HG03025 (cell line): Measurements from ENCODE around the gene NOTCH3.

Experiments
- ATAC-seq: cut with Tn5 transposase; IDR thresholded peaks from one replicate; pipeline ENCODE4 v1.9.1; 2021; ENCODE audit warnings: mild to moderate bottlenecking, moderate library complexity; ENCODE audit not compliant: unreplicated experiment, low FRiP score

NOTCH3 gene

GRCh38 chr19:15237759-15238638 is 37.2 kb upstream of the NOTCH3 start:
- no peak for ATAC-seq

GRCh38 chr19:15236886-15237285 is 36.1 kb upstream of the NOTCH3 start:
- no peak for ATAC-seq

- no peak for ATAC-seq
Observed at GRCh38 chr19:15235781-15236180, 35.0 kb upstream of the NOTCH3 start.

GRCh38 chr19:15234431-15235130 is 33.8 kb upstream of the NOTCH3 start:
- no peak for ATAC-seq

GRCh38 chr19:15231271-15231670 is 30.5 kb upstream of the NOTCH3 start:
- no peak for ATAC-seq

- ATAC-seq = no peak
Observed at GRCh38 chr19:15227261-15227660, 26.5 kb upstream of the NOTCH3 start.

- no peak for ATAC-seq
Observed at GRCh38 chr19:15225760-15226159, 25.0 kb upstream of the NOTCH3 start.

- ATAC-seq = no peak
Observed at GRCh38 chr19:15223649-15224361, 23.0 kb upstream of the NOTCH3 start.

GRCh38 chr19:15222738-15223648 is 22.2 kb upstream of the NOTCH3 start:
- no peak for ATAC-seq

- ATAC-seq = no peak
Observed at GRCh38 chr19:15220833-15221232, 20.0 kb upstream of the NOTCH3 start.

- no peak for ATAC-seq
Observed at GRCh38 chr19:15218501-15218900, 17.7 kb upstream of the NOTCH3 start.

- no peak for ATAC-seq
Observed at GRCh38 chr19:15216363-15216762, 15.6 kb upstream of the NOTCH3 start.

- ATAC-seq = no peak
Observed at GRCh38 chr19:15213715-15214381, 13.1 kb upstream of the NOTCH3 start.

- ATAC-seq = no peak
Observed at GRCh38 chr19:15212711-15213110, 11.9 kb upstream of the NOTCH3 start.

GRCh38 chr19:15210323-15210781 is 9.6 kb upstream of the NOTCH3 start:
- ATAC-seq = no peak

GRCh38 chr19:15201374-15202023 is 704 bp upstream of the NOTCH3 start:
- ATAC-seq = no peak

- no peak for ATAC-seq
Observed at GRCh38 chr19:15199661-15200552, 888 bp downstream of the NOTCH3 start.
